ENCODE measurements around the gene UTF1.

DNA sequence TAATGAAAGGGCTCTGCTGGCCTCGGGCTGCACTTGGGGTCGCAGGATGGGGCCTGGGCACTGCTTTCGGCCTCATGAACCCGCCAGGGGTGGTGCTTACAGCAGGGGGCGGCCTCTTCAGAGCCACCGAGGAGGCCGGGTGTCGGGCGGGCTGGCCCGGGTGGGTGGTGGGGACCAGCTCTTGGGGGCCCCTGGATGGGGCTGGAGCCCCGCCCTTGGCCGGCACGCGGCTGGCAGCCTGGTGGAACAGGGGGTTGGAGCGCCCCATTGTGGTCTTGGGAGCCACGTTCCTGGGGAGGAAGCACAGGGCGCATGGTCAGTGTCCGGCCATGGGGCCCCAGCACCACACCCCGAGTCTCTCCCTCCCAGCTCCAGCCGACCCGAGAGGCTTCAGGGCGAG lies 37.8 kb downstream of the UTF1 start:
- TF ChIP-seq, protein P1, sequence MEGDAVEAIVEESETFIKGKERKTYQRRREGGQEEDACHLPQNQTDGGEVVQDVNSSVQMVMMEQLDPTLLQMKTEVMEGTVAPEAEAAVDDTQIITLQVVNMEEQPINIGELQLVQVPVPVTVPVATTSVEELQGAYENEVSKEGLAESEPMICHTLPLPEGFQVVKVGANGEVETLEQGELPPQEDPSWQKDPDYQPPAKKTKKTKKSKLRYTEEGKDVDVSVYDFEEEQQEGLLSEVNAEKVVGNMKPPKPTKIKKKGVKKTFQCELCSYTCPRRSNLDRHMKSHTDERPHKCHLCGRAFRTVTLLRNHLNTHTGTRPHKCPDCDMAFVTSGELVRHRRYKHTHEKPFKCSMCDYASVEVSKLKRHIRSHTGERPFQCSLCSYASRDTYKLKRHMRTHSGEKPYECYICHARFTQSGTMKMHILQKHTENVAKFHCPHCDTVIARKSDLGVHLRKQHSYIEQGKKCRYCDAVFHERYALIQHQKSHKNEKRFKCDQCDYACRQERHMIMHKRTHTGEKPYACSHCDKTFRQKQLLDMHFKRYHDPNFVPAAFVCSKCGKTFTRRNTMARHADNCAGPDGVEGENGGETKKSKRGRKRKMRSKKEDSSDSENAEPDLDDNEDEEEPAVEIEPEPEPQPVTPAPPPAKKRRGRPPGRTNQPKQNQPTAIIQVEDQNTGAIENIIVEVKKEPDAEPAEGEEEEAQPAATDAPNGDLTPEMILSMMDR (conservative IDR thresholded peaks at IDR 0.05 in 1 of 2, IDR thresholded peaks at IDR 0.05 in 1 of 2; ENCODE audit: extremely low read depth in 1 of 2, insufficient read depth in 1 of 2, low read depth in 1 of 2, low read length in 2 of 2), result no peak
- TF ChIP-seq EZH2 (IDR thresholded peaks at IDR 0.05; ENCODE audit: borderline replicate concordance, low read length), result no peak

Measured in mammary epithelial cell (primary cell).